Mammary epithelial cell (primary cell): ENCODE measurements around the gene NDRG4.

Experiments used
- EZH2 ChIP-seq: IDR thresholded peaks from 2 replicates; pipeline ENCODE4 v1.6.1; 2012; ENCODE audit warnings: low read length, inconsistent platforms, borderline replicate concordance
- TF ChIP-seq, protein P1 (sequence below), 2 donors: IDR thresholded peaks in 1 of 2; conservative IDR thresholded peaks in 1 of 2; 2 replicates each; pipeline ENCODE4 v1.5.1; 2011 to 2012; ENCODE audit warnings: inconsistent platforms in 2 of 2, low read length in 2 of 2, mild to moderate bottlenecking in 2 of 2, control low read depth in 1 of 2, low read depth in 1 of 2; ENCODE audit not compliant: insufficient read depth in 1 of 2; ENCODE audit errors: extremely low read depth in 1 of 2

DNA sequence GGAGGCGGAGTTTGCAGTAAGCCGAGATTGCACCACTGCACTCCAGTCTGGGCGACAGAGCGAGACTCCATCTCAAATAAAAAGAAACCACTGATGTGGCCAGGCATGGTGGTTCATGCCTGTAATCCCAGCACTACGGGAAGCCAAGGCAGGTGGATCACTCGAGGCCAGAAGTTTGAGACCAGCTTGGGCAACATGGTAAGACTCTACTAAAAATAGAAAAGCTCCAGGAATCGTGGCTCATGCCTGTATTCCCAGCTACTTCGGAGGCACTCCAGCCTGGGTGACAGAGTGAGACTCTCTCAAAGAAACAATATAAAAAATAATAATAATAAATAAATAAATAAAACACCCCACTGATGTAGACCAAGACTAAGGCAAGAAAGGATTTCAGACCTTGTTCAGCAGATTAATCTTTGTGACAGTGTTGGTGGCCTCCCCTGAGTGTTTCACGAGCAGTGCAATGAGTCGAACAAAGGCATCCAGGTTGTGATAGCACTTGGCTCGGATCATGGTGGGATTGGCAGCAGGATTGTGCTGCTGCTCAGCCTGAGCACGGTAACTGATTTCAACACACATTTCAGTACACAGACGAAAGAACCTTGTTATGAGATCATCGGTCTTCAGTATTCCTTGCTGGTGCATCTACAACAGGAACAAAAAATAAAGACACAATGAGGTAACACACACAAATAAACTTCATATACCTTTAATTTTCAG lies 34.0 kb downstream of the NDRG4 start:
- TF ChIP-seq, protein P1, sequence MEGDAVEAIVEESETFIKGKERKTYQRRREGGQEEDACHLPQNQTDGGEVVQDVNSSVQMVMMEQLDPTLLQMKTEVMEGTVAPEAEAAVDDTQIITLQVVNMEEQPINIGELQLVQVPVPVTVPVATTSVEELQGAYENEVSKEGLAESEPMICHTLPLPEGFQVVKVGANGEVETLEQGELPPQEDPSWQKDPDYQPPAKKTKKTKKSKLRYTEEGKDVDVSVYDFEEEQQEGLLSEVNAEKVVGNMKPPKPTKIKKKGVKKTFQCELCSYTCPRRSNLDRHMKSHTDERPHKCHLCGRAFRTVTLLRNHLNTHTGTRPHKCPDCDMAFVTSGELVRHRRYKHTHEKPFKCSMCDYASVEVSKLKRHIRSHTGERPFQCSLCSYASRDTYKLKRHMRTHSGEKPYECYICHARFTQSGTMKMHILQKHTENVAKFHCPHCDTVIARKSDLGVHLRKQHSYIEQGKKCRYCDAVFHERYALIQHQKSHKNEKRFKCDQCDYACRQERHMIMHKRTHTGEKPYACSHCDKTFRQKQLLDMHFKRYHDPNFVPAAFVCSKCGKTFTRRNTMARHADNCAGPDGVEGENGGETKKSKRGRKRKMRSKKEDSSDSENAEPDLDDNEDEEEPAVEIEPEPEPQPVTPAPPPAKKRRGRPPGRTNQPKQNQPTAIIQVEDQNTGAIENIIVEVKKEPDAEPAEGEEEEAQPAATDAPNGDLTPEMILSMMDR (conservative IDR thresholded peaks at IDR 0.05 in 1 of 2, IDR thresholded peaks at IDR 0.05 in 1 of 2; ENCODE audit: extremely low read depth in 1 of 2, insufficient read depth in 1 of 2, low read depth in 1 of 2, low read length in 2 of 2) = no peak
- no peak for TF ChIP-seq EZH2
